Large intestine (tissue), 3 donors: ENCODE data around the gene ABCC8. TPM values are rescaled to one million over a fixed set of nuclear protein-coding genes. Genes with fewer than 3 reads are reported as not detected.

Experiments used
- DNase-seq, 2 donors: peaks; one replicate each; pipeline versions ENCODE4 v3.0.0 to v3.0.0-alpha.2; 2013
- H3K27ac ChIP-seq: one replicate; pipeline ENCODE4 v1.5.1; 2013; ENCODE audit warnings: low read length
- H3K27me3 ChIP-seq: 2 replicates; pipeline ENCODE4 v1.6.1; 2013; ENCODE audit warnings: low read length; ENCODE audit not compliant: control insufficient read depth, insufficient read depth
- H3K36me3 ChIP-seq: 2 replicates; pipeline ENCODE4 v1.6.1; 2013; ENCODE audit warnings: low read length; ENCODE audit not compliant: control insufficient read depth, insufficient read depth
- H3K4me1 ChIP-seq: one replicate; pipeline ENCODE4 v1.6.1; 2013; ENCODE audit warnings: low read length; ENCODE audit not compliant: control insufficient read depth, insufficient read depth
- H3K4me3 ChIP-seq: one replicate; pipeline ENCODE4 v1.5.1; 2013; ENCODE audit warnings: low read length
- H3K9me3 ChIP-seq: one replicate; pipeline ENCODE4 v1.6.1; 2013; ENCODE audit warnings: mild to moderate bottlenecking, low read depth, low read length, moderate library complexity; ENCODE audit not compliant: control insufficient read depth
- WGBS: methylation state at CpG from one replicate; pipeline ENCODE4 v1.1.5; 2013; ENCODE audit warnings: low lambda C conversion rate; ENCODE audit not compliant: insufficient coverage; 5-methylcytosine and 5-hydroxymethylcytosine counted together
- polyA plus RNA-seq: library from polyadenylated mRNA; unstranded; fragments of 120-200 nt; gene quantifications from one replicate; pipeline ENCODE4 v1.2.1, GENCODE V29; 2013

Gene ABCC8
- polyA plus RNA-seq, 1 donor, result 23.5 TPM

DNA sequence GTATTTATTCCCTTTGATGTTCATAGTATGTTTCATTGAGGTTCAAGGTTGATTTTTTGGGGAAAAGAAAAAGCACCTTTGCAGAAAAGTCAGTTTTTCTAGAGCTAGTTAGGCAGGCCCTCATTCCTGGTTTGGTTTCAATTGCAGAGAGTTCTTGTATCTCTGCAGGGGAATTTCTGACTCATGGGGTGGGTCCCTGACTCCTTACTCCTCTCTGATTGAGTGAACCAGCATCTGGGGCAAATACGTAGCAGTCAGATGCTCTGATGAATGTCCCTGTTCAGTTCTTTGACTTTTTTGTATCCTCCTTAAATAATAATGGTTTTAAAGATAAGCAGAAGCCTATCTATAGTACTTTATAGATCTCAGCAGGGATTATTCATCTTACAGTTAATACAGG lies 132.7 kb downstream of the ABCC8 start:
- H3K27me3 ChIP-seq, result no peaks in the 10 kb centered on the region
- H3K4me1 ChIP-seq, result no peaks in the 10 kb centered on the region
- H3K27ac ChIP-seq, result no peak overlapping the region
- no peaks in the 10 kb centered on the region for H3K9me3 ChIP-seq
- no peaks in the 10 kb centered on the region for H3K36me3 ChIP-seq
- no peak for DNase-seq
- no peak overlapping the region for H3K4me3 ChIP-seq
- no CpG with 5 or more reads among the region's 1 CpG for WGBS

DNA sequence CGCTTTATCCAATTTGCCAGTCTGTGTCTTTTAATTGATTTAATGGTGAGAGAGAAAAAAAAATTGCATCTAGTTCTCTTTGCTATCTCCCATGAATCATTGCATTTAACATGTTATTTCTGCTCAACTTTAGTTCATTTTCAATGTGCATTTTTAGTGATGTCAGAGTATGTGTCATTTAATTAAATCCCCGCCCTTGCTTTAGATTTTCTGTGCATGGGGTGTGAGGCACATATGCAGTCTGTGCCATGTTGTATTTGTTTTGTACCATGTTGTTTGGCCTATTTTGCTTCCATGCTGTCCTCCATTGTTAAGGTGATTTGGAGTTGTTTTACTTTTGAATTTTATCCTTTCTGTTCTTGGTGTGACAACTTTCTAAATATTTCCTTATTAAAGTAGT lies 133.4 kb downstream of the ABCC8 start:
- H3K9me3 ChIP-seq, result no peaks in the 10 kb centered on the region
- no peaks in the 10 kb centered on the region for H3K4me1 ChIP-seq
- H3K4me3 ChIP-seq, result no peak overlapping the region
- H3K36me3 ChIP-seq, result no peaks in the 10 kb centered on the region
- DNase-seq, result no peak
- no peak overlapping the region for H3K27ac ChIP-seq
- WGBS, result 100% methylated on average over 1 of the region's 2 CpGs
- no peaks in the 10 kb centered on the region for H3K27me3 ChIP-seq

Other genes starting within 250 kb of the ABCC8 start
- 53.7 TPM for gene NUCB2, start 200.1 kb downstream of the ABCC8 start, polyA plus RNA-seq
- 20.3 TPM for gene NCR3LG1, start 125.0 kb downstream of the ABCC8 start, polyA plus RNA-seq
- 5.4 TPM for gene KCNJ11, start 88.2 kb downstream of the ABCC8 start, polyA plus RNA-seq
- gene USH1C, start 67.6 kb upstream of the ABCC8 start, polyA plus RNA-seq, result 269 TPM
- gene OTOG, start 70.4 kb upstream of the ABCC8 start, polyA plus RNA-seq, result 0.10 TPM
- gene MYOD1, start 242.7 kb upstream of the ABCC8 start, polyA plus RNA-seq, result 0.10 TPM